SJCRH30 (cell line): ENCODE data around the gene KLF13. TPM values are rescaled to one million over a fixed set of nuclear protein-coding genes. Genes with fewer than 3 reads are reported as not detected.

Source experiments
- DNase-seq, 2 experiments: peaks; one replicate each; pipeline ENCODE4 v3.0.0-alpha.2; 2015 to 2020
- H3K27ac ChIP-seq: fragments of 250-450 bp; sonication (Bioruptor Pico); 2 replicates; pipeline ENCODE4 v1.5.1; 2020; ENCODE audit warnings: mild to moderate bottlenecking, moderate library complexity
- H3K27me3 ChIP-seq: fragments of 250-450 bp; sonication (Bioruptor Pico); 2 replicates; pipeline ENCODE4 v1.5.1; 2020; ENCODE audit warnings: mild to moderate bottlenecking, moderate library complexity
- H3K36me3 ChIP-seq: fragments of 250-450 bp; sonication (Bioruptor Pico); 2 replicates; pipeline ENCODE4 v1.5.1; 2020; ENCODE audit warnings: mild to moderate bottlenecking, moderate library complexity
- H3K4me1 ChIP-seq: fragments of 250-450 bp; sonication (Bioruptor Pico); 2 replicates; pipeline ENCODE4 v1.5.1; 2020; ENCODE audit warnings: mild to moderate bottlenecking, moderate library complexity
- H3K4me3 ChIP-seq: fragments of 250-450 bp; sonication (Bioruptor Pico); 2 replicates; pipeline ENCODE4 v1.5.1; 2020; ENCODE audit warnings: mild to moderate bottlenecking, moderate library complexity
- H3K9me3 ChIP-seq: fragments of 250-450 bp; sonication (Bioruptor Pico); replicated peaks from 2 replicates; pipeline ENCODE4 v1.5.1; 2020; ENCODE audit warnings: mild to moderate bottlenecking, moderate library complexity
- total RNA-seq: library from RNA; depleted of rRNA; stranded (reverse); fragments of >200 nt; shearing (Covaris generic); gene quantifications from 2 replicates; pipeline ENCODE4 v1.2.3, GENCODE V29; 2014; rRNA removed

The KLF13 gene
- total RNA-seq, result 33.1 and 34.7 TPM in 2 replicates

- Histone ChIP-seq H3K27ac (peak within 1 kb of the TSS; percentile 74), H3K36me3 (no peaks in the 10 kb centered on the region), H3K4me1 (peaks cover 15% of the 10 kb centered on the region), H3K27me3 (no peaks in the 10 kb centered on the region), H3K4me3 (peak within 1 kb of the TSS; percentile 69), H3K9me3 (no peaks in the 10 kb centered on the region)
- DNase-seq, result peak; percentile 96 to 97
These were observed at the start of gene KLF13 for GRCh38 chr15:31326156-31326874. Gene KLF13, plus strand, starts transcription at chr15:31326835. Its CDS starts 378 bp downstream, at chr15:31327213.

- H3K36me3 ChIP-seq, result no peaks in the 10 kb centered on the region
- H3K27ac ChIP-seq, result no peak overlapping the region
- H3K4me1 ChIP-seq, result peaks cover 53% of the 10 kb centered on the region
- H3K27me3 ChIP-seq, result no peaks in the 10 kb centered on the region
- DNase-seq, result no peak
- H3K4me3 ChIP-seq, result no peak overlapping the region
- no peaks in the 10 kb centered on the region for H3K9me3 ChIP-seq
These were observed 49.1 kb upstream of the KLF13 start for GRCh38 chr15:31277335-31278060.

- Histone ChIP-seq H3K27me3 (no peaks in the 10 kb centered on the region), H3K9me3 (no peaks in the 10 kb centered on the region), H3K4me1 (peaks cover 48% of the 10 kb centered on the region), H3K27ac (no peak overlapping the region), H3K4me3 (no peak overlapping the region), H3K36me3 (no peaks in the 10 kb centered on the region)
- no peak for DNase-seq
These were observed 48.6 kb upstream of the KLF13 start for GRCh38 chr15:31278061-31278445.

GRCh38 chr15:31278544-31279220, 48.0 kb upstream of the KLF13 start:
- H3K36me3 ChIP-seq, result no peaks in the 10 kb centered on the region
- H3K4me3 ChIP-seq, result no peak overlapping the region
- peaks cover 41% of the 10 kb centered on the region for H3K4me1 ChIP-seq
- H3K27me3 ChIP-seq, result no peaks in the 10 kb centered on the region
- no peak for DNase-seq
- no peak overlapping the region for H3K27ac ChIP-seq
- no peaks in the 10 kb centered on the region for H3K9me3 ChIP-seq

- Histone ChIP-seq H3K36me3 (no peaks in the 10 kb centered on the region), H3K9me3 (no peaks in the 10 kb centered on the region), H3K4me1 (peaks cover 36% of the 10 kb centered on the region), H3K27me3 (no peaks in the 10 kb centered on the region), H3K27ac (peak overlapping the region; percentile 72), H3K4me3 (no peak overlapping the region)
- no peak for DNase-seq
These were observed 47.2 kb upstream of the KLF13 start for GRCh38 chr15:31279221-31280045.

GRCh38 chr15:31280046-31280830, 46.4 kb upstream of the KLF13 start:
- peak overlapping the region; percentile 2; the same call in 1 of the 2 replicates for H3K4me3 ChIP-seq
- no peaks in the 10 kb centered on the region for H3K27me3 ChIP-seq
- H3K27ac ChIP-seq, result peak overlapping the region; percentile 72
- DNase-seq, result peak; percentile 76 to 90
- H3K9me3 ChIP-seq, result no peaks in the 10 kb centered on the region
- H3K36me3 ChIP-seq, result no peaks in the 10 kb centered on the region
- H3K4me1 ChIP-seq, result peaks cover 29% of the 10 kb centered on the region

GRCh38 chr15:31280831-31281216, 45.8 kb upstream of the KLF13 start:
- no peak for DNase-seq
- no peaks in the 10 kb centered on the region for H3K9me3 ChIP-seq
- H3K36me3 ChIP-seq, result no peaks in the 10 kb centered on the region
- H3K4me1 ChIP-seq, result peaks cover 24% of the 10 kb centered on the region
- H3K27ac ChIP-seq, result peak overlapping the region; percentile 72
- no peaks in the 10 kb centered on the region for H3K27me3 ChIP-seq
- H3K4me3 ChIP-seq, result no peak overlapping the region

GRCh38 chr15:31283043-31283442, 43.6 kb upstream of the KLF13 start:
- DNase-seq, result no peak
- H3K4me3 ChIP-seq, result no peak overlapping the region
- H3K9me3 ChIP-seq, result 0 out of 2 replicates have a peak, but pooled peaks cover 2% of the 10 kb centered on the region
- no peaks in the 10 kb centered on the region for H3K36me3 ChIP-seq
- no peak overlapping the region for H3K27ac ChIP-seq
- H3K27me3 ChIP-seq, result no peaks in the 10 kb centered on the region
- H3K4me1 ChIP-seq, result peaks cover 24% of the 10 kb centered on the region

- Histone ChIP-seq H3K36me3 (no peaks in the 10 kb centered on the region), H3K27me3 (no peaks in the 10 kb centered on the region), H3K4me3 (no peak overlapping the region), H3K4me1 (peaks cover 6% of the 10 kb centered on the region), H3K27ac (no peak overlapping the region), H3K9me3 (0 out of 2 replicates have a peak, but pooled peaks cover 6% of the 10 kb centered on the region)
- no peak for DNase-seq
These were observed 40.8 kb upstream of the KLF13 start for GRCh38 chr15:31285772-31286261.

GRCh38 chr15:31291048-31291578, 35.5 kb upstream of the KLF13 start:
- Histone ChIP-seq H3K36me3 (no peaks in the 10 kb centered on the region), H3K27ac (no peak overlapping the region), H3K9me3 (0 out of 2 replicates have a peak, but pooled peaks cover 6% of the 10 kb centered on the region), H3K27me3 (no peaks in the 10 kb centered on the region), H3K4me3 (no peak overlapping the region), H3K4me1 (peaks cover 20% of the 10 kb centered on the region)
- no peak for DNase-seq

- peaks cover 33% of the 10 kb centered on the region for H3K4me1 ChIP-seq
- no peaks in the 10 kb centered on the region for H3K36me3 ChIP-seq
- no peaks in the 10 kb centered on the region for H3K27me3 ChIP-seq
- H3K4me3 ChIP-seq, result no peak overlapping the region
- peak; percentile 67 to 91 for DNase-seq
- peak overlapping the region; percentile 46 for H3K27ac ChIP-seq
- H3K9me3 ChIP-seq, result 0 out of 2 replicates have a peak, but pooled peaks cover 6% of the 10 kb centered on the region
These were observed 34.1 kb upstream of the KLF13 start for GRCh38 chr15:31292391-31293015.

GRCh38 chr15:31293655-31294054, 33.0 kb upstream of the KLF13 start:
- no peaks in the 10 kb centered on the region for H3K36me3 ChIP-seq

GRCh38 chr15:31294067-31294466, 32.6 kb upstream of the KLF13 start:
- H3K27me3 ChIP-seq, result no peaks in the 10 kb centered on the region
- H3K27ac ChIP-seq, result no peak overlapping the region
- H3K4me1 ChIP-seq, result peaks cover 49% of the 10 kb centered on the region
- no peak for DNase-seq
- H3K4me3 ChIP-seq, result no peak overlapping the region
- 0 out of 2 replicates have a peak, but pooled peaks cover 2% of the 10 kb centered on the region for H3K9me3 ChIP-seq
- no peaks in the 10 kb centered on the region for H3K36me3 ChIP-seq

More at GRCh38 chr15:31293655-31294054, 33.0 kb upstream of the KLF13 start:
- DNase-seq, result no peak
- no peak overlapping the region for H3K4me3 ChIP-seq
- no peak overlapping the region for H3K27ac ChIP-seq
- H3K9me3 ChIP-seq, result 0 out of 2 replicates have a peak, but pooled peaks cover 2% of the 10 kb centered on the region
- H3K27me3 ChIP-seq, result no peaks in the 10 kb centered on the region
- peaks cover 45% of the 10 kb centered on the region for H3K4me1 ChIP-seq
